Transverse colon (tissue), 4 donors: ENCODE results near the gene GOLGA6L9. TPM values are rescaled to one million over a fixed set of nuclear protein-coding genes. Genes with fewer than 3 reads are reported as not detected.
A peak's percentile ranks its signal among the peaks of the same experiment; 100 is the strongest.
"Not testable (repeated sequence)": the region's sequence is repeated elsewhere in the genome, so short reads cannot be mapped to it uniquely, and the experiment has no call there.

Source experiments
- DNase-seq: peaks from one replicate; pipeline ENCODE4 v3.0.0-alpha.2; 2019
- H3K27ac ChIP-seq, 4 donors: fragments of 200-600 bp; sonication (generic); 2 replicates each; pipeline ENCODE4 v1.5.1; 2016 to 2018; ENCODE audit warnings: inconsistent platforms in 4 of 4
- H3K27me3 ChIP-seq: fragments of 200-600 bp; sonication (generic); 2 replicates; pipeline ENCODE4 v1.5.1; 2017; ENCODE audit warnings: inconsistent platforms
- H3K36me3 ChIP-seq, 4 donors: fragments of 200-600 bp; sonication (generic); 2 replicates each; pipeline ENCODE4 v1.5.1; 2017 to 2019; ENCODE audit warnings: inconsistent platforms in 4 of 4
- H3K4me1 ChIP-seq, 4 donors: fragments of 200-600 bp; sonication (generic); 2 replicates each; pipeline ENCODE4 v1.5.1; 2017 to 2020; ENCODE audit warnings: inconsistent platforms in 4 of 4
- H3K4me3 ChIP-seq, 4 donors: fragments of 200-600 bp; sonication (generic); 1 replicate in 1 of 4; 2 replicates in 3 of 4; pipeline versions ENCODE4 v1.5.1 to v1.6.1; 2017 to 2019; ENCODE audit warnings: inconsistent platforms in 4 of 4
- H3K9me3 ChIP-seq, 2 donors: fragments of 200-600 bp; sonication (generic); 2 replicates each; pipeline ENCODE4 v1.5.1; 2017 to 2019; ENCODE audit warnings: inconsistent platforms in 2 of 2
- CTCF ChIP-seq, 5 experiments: fragments of 200-600 bp in 3 of 5; fragments of 450-650 bp in 2 of 5; sonication (generic) in 3 of 5; IDR thresholded peaks; 1 replicate in 2 of 5; 2 replicates in 3 of 5; pipeline ENCODE4 v1.5.1; 2016 to 2017; ENCODE audit warnings: antibody characterized with exemption in 5 of 5, inconsistent platforms in 3 of 5, mild to moderate bottlenecking in 2 of 5, moderate library complexity in 1 of 5
- WGBS, 2 donors: methylation state at CpG; one replicate each; pipeline ENCODE4 v1.1.5; 2018; ENCODE audit warnings: low coverage in 1 of 2; 5-methylcytosine and 5-hydroxymethylcytosine counted together
- in situ Hi-C, 4 donors: fragments of 200-750 bp; cut with MboI; loops; one replicate each; pipeline versions ENCODE4 v1.15.0 to v1.15.1; 2017; ENCODE audit warnings: low sequenced_read_pairs in 3 of 4, low pct_ligation_motif_present in 1 of 4, low pct_unique_long_range_greater_than_20kb in 1 of 4
- intact Hi-C: fragments of 100-400 bp; cut with DNase I; formaldehyde crosslinking; loops from one replicate; pipeline ENCODE4 v1.15.1; 2023; ENCODE audit warnings: low total_unique reads
- total RNA-seq, 4 donors: library from RNA; depleted of rRNA; stranded (reverse); fragments of >200 nt; gene quantifications; one replicate each; pipeline ENCODE4 v1.1.0, GENCODE V29; 2016

GOLGA6L9 gene
- total RNA-seq, 4 donors from 2014 or later = 2.6 to 13.1 (median 6.6) TPM

- peak; percentile 10 for DNase-seq
- H3K27me3 ChIP-seq, H3K9me3 ChIP-seq, in situ Hi-C loops, H3K4me3 ChIP-seq, H3K4me1 ChIP-seq, intact Hi-C loops, H3K27ac ChIP-seq, H3K36me3 ChIP-seq: not testable (repeated sequence)
- no CpG with 5 or more reads among the region's 11 CpGs for WGBS, 2 donors
- peak in 2 of 5 experiments; percentile 31 to 33 for TF ChIP-seq CTCF (IDR thresholded peaks at IDR 0.05)
Observed at GRCh38 chr15:82468205-82468604, 38.6 kb downstream of the GOLGA6L9 start.

DNA sequence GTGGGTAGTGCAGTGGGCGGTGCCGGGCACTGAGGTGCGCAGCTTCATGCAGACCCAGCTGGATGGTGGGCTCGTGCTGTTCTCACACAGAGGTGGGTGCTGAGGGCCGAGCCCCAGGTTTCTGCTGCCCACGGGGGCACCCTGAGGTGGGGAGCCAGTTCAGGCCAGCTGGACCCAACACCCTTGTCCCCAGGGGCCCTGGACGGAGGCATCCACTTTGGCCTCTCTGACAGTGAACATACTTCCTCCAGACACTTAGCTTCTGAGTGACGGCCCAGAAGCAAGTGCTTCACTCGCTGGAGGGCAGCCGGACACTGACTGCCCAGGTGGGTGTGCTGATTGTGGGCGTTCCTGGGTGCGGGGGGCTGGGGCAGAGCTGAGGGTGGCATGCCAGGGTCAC, 39.8 kb downstream of the GOLGA6L9 start:
- H3K27me3 ChIP-seq, H3K27ac ChIP-seq, DNase-seq, H3K9me3 ChIP-seq, H3K4me3 ChIP-seq, intact Hi-C loops, H3K4me1 ChIP-seq, in situ Hi-C loops, H3K36me3 ChIP-seq: not testable (repeated sequence)
- WGBS, 2 donors = no CpG with 5 or more reads among the region's 12 CpGs

GRCh38 chr15:82472269-82472982, 42.8 kb downstream of the GOLGA6L9 start:
- DNase-seq = peak; percentile 16
- H3K4me1 ChIP-seq, H3K4me3 ChIP-seq, in situ Hi-C loops, H3K27me3 ChIP-seq, intact Hi-C loops, H3K9me3 ChIP-seq, H3K36me3 ChIP-seq, H3K27ac ChIP-seq: not testable (repeated sequence)
- 81% methylated on average over 23 of the region's 32 CpGs; no CpG with 5 or more reads in 1 of the 2 donors for WGBS, 2 donors

DNA sequence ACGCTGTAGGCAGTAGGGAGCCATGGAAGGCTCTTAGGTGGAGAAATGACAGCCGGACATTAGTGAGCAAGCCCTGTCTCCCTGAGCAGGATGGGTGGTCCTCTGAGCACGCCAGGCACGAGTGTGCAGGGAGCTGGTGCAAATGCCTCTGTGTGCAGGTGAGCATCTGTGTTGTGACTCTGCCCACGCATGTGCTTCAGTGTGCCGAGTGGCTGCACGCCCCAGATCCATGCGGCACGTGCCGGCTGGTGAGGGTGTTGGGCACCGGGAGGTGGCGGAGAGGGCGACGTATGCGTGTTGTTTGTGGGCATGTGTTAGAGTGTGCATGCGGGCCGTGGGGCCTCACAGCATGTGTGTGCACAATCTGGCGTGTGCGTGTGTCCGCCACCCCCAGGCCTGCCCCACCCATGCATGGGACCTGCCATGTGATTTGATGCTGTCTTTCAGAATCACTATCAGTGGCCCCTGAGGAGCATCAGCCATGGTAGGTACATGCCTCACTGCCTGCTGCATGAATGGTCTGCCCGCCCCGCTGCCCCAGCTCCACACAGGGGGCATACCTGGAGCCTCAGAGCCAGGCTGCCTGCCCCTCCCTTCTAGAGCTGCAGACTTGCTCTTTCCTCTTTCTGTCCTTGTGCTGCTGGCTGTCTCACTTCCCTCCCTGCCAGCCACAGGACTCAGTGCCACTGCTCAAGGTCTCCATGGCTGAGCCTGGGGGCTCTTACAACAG, 45.1 kb downstream of the GOLGA6L9 start:
- in situ Hi-C loops, H3K27me3 ChIP-seq: not testable (repeated sequence)
- WGBS, 2 donors = 79% methylated on average over 6 of the region's 22 CpGs; no CpG with 5 or more reads in 1 of the 2 donors

DNA sequence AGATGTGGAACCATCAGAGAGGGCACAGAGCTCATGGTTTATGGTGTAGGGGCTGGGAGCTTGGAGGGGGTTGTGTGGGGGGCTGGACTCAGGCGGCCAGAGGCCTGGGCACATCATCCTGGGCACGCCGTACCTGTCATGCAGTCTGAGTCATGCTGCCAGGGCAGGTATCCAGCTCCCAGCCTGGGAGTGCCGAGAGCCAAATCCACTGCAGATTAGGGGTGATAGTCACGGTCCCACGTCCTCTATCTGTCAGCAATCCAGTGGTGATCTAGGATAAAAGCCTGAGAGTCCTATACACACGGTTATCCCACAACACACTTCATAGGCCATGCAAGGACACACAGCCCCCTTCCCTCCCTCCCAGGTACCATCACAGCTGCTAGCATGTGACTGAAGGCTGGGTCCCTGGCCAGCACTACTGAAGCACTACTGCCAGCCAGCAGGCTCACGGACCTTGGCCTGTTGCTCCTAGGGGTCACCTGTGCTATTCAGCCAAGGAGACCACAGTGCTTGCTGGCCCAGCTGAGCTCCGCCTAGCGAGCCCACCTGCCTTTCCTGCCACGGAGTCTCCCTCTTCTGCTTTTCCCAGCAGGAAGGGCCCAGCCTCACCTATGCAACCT, 45.8 kb downstream of the GOLGA6L9 start:
- H3K9me3 ChIP-seq, H3K4me3 ChIP-seq, H3K27ac ChIP-seq, DNase-seq, intact Hi-C loops, H3K27me3 ChIP-seq, H3K4me1 ChIP-seq, in situ Hi-C loops, H3K36me3 ChIP-seq: not testable (repeated sequence)
- WGBS, 2 donors = 85% methylated on average over 3 of the region's 11 CpGs; no CpG with 5 or more reads in 1 of the 2 donors

More for the DNA sequence above, 45.1 kb downstream of the GOLGA6L9 start:
- intact Hi-C loops, H3K9me3 ChIP-seq, H3K36me3 ChIP-seq, DNase-seq, H3K4me3 ChIP-seq, H3K27ac ChIP-seq, H3K4me1 ChIP-seq: not testable (repeated sequence)

- H3K27ac ChIP-seq, H3K36me3 ChIP-seq, DNase-seq, in situ Hi-C loops, H3K9me3 ChIP-seq, H3K4me1 ChIP-seq, intact Hi-C loops, H3K4me3 ChIP-seq, H3K27me3 ChIP-seq: not testable (repeated sequence)
- WGBS, 2 donors = 92 to 100% methylated on average over 1 to 14 of the region's 14 CpGs
Observed at GRCh38 chr15:82476697-82477342, 47.2 kb downstream of the GOLGA6L9 start.

DNA sequence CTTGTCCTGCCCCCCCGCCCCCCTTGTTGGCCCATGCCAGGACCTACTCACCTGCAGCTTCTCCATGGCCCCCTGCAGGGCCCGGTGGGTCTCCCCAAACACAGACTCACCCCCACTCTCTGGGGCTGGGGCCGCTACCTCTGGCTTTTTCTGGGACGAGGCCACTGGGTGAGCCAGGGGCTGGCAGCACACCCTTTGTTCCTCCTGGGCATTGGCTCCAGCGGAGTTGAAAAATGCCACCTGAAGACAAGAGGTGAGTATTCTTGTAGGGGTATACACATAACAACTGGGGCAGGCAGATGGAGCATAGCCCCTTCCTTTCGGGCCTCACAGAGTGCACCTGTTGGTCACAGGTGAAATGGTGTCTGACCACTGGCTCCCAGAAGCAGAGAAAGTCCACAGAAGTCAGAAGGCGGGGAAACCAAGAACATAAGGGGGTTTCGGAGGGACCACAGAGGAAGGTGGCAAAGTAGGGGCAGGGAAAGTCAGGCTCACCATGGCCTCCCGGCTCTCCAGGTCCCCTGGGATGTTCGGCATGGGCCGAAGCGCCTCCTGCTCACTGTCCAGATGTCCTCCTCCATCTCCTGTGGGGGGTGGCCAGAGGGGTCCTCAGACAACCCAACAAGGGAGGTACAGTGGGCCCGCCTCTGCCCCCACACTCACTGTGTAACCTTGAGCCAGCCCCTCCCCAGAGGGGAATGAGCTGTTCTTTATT, 47.9 kb downstream of the GOLGA6L9 start:
- H3K27me3 ChIP-seq, H3K27ac ChIP-seq, DNase-seq, in situ Hi-C loops, H3K9me3 ChIP-seq, H3K36me3 ChIP-seq, H3K4me3 ChIP-seq, H3K4me1 ChIP-seq, intact Hi-C loops: not testable (repeated sequence)
- 92% methylated on average over 10 of the region's 13 CpGs; no CpG with 5 or more reads in 1 of the 2 donors for WGBS, 2 donors
